Amniotic stem cell (primary cell): ENCODE measurements around the gene NUP54.

Experiments used
- DNase-seq: peaks from one replicate; lab custom pipeline; 2025; lab: John Stamatoyannopoulos, UW

NUP54 gene

GRCh38 chr4:76067652-76068286 lies 80.4 kb downstream of the NUP54 start:
- peak; percentile 37 for DNase-seq

GRCh38 chr4:76066546-76066945 lies 81.7 kb downstream of the NUP54 start:
- DNase-seq: no peak
